Lower leg skin (tissue), 4 donors: ENCODE data around the gene BANP. TPM values are rescaled to one million over a fixed set of nuclear protein-coding genes. Genes with fewer than 3 reads are reported as not detected.
"Not testable (repeated sequence)": the region's sequence is repeated elsewhere in the genome, so short reads cannot be mapped to it uniquely, and the experiment has no call there.

Experiments
- DNase-seq, 2 donors: peaks; one replicate each; pipeline ENCODE4 v3.0.0-alpha.2; 2019; ENCODE audit warnings: low spot score in 2 of 2
- H3K4me3 ChIP-seq: fragments of 200-600 bp; sonication (generic); 2 replicates; pipeline ENCODE4 v1.5.1; 2017; ENCODE audit warnings: mild to moderate bottlenecking, low read depth; ENCODE audit not compliant: poor library complexity, severe bottlenecking
- CTCF ChIP-seq, 3 donors: fragments of 450-650 bp; IDR thresholded peaks; one replicate each; pipeline ENCODE4 v1.5.1; 2016; ENCODE audit warnings: antibody characterized with exemption in 3 of 3, mild to moderate bottlenecking in 3 of 3, moderate library complexity in 2 of 3
- POLR2A ChIP-seq, 2 donors: fragments of 450-650 bp; IDR thresholded peaks; one replicate each; pipeline ENCODE4 v1.6.1; 2016 to 2017; ENCODE audit warnings: antibody characterized with exemption in 2 of 2, mild to moderate bottlenecking in 1 of 2, moderate library complexity in 1 of 2
- WGBS, 2 donors: methylation state at CpG; one replicate each; pipeline ENCODE4 v1.1.5; 2018; 5-methylcytosine and 5-hydroxymethylcytosine counted together
- intact Hi-C: fragments of 100-400 bp; cut with DNase I; formaldehyde crosslinking; loops from one replicate; pipeline ENCODE4 v1.15.0; 2023; ENCODE audit warnings: low total_unique reads
- total RNA-seq, 4 donors: library from RNA; depleted of rRNA; stranded (reverse); fragments of >200 nt; gene quantifications; one replicate each; pipeline ENCODE4 v1.1.0, GENCODE V29; 2016

BANP gene
- total RNA-seq, 4 donors from 2014 or later, result 21.6 to 28.7 (median 24.5) TPM

DNA sequence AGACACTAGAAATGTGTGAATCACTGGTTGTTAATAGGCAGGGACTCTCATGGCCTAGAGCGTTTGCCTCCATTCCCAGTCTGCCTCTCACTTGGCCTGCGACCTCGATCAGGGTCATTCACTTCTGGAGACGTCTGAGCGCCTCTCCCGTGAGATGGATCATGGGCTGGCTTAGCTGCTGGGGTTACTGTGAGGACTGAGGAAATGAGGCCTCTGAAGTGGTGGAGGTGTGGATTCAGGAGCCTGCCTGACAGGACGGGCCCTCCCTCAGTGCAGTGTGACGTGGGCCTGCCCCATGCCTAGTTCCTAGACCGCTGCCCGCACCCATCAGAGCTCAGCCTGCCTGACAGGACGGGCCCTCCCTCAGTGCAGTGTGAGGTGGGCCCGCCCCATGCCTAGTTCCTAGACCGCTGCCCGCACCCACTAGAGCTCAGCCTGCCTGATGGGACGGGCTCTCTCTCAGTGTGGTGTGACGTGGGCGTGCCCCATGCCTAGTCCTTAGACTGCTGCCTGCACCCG, 61.9 kb downstream of the BANP start:
- TF ChIP-seq CTCF (IDR thresholded peaks at IDR 0.05), result no peak
- TF ChIP-seq POLR2A (IDR thresholded peaks at IDR 0.05), result no peak
- H3K4me3 ChIP-seq, result no peak overlapping the region
- peak in 1 of 2 donors; percentile 82 for DNase-seq
- 45 to 85% methylated on average over 13 to 18 of the region's 18 CpGs for WGBS, 2 donors
- intact Hi-C loops, result no loop called here

DNA sequence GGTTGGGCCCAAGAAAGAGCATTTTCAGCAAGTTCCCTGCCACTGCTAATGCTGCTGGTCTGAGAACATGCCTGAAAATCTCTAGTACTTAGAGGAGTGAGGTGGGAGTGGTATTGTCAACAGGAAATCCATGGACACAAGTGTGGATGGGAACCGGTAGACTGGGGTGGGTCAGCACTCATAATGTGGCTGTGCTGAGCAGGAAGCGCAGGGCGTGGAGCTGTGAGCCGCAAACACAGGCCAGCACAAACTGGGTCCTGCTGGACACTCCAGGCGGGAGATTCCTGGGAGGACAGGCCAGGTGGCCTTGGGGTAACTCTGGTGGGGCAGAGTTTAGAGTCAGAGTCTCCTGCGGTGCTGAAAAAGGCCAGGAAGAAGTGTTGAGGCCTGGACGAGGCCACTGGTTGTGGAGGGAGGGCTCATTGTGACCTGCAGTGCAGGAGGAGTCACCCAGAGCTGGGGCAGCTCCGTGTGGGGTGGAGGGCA, 62.6 kb downstream of the BANP start:
- no peak for DNase-seq
- intact Hi-C loops, result loop anchor here (1.0 kb wide), 1 partner anchor 57 kb away; no protein-coding TSS in a partner anchor
- no peak overlapping the region for H3K4me3 ChIP-seq
- TF ChIP-seq POLR2A (IDR thresholded peaks at IDR 0.05) (no peak), CTCF (IDR thresholded peaks at IDR 0.05) (no peak)
- 81 to 87% methylated on average over 8 of the region's 8 CpGs for WGBS, 2 donors

DNA sequence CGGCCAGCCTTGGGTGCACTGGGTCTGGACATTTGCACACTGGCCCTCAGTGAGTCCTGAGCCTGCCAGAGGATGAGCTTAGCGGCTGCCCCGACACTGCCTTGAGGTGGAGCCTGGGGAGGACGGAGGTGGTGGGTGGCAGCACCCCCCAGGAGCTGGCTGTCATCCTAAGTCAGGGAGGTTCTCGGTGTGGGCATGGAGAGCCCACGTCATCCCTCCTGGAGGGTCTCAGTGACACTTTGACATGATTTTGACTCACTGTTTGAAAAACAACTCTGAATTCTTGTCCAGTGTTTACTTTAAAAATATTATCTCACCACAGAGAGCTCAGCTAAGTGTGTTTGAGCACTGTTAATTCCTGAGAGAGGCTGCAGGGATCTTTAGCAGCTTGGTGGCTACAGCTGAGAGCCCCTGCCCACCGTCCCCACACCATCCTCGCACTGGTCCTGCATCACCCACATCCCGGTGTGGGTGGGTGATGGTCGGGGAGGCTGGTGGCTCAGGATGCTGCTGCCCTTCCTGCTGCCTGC, 63.1 kb downstream of the BANP start:
- 78 to 86% methylated on average over 8 to 10 of the region's 10 CpGs for WGBS, 2 donors
- no peak overlapping the region for H3K4me3 ChIP-seq
- TF ChIP-seq POLR2A (IDR thresholded peaks at IDR 0.05) (no peak), CTCF (IDR thresholded peaks at IDR 0.05) (no peak)
- DNase-seq, result peak in 1 of 2 donors; percentile 78
- intact Hi-C loops, result loop anchor here (1.0 kb wide), 1 partner anchor 57 kb away; no protein-coding TSS in a partner anchor

DNA sequence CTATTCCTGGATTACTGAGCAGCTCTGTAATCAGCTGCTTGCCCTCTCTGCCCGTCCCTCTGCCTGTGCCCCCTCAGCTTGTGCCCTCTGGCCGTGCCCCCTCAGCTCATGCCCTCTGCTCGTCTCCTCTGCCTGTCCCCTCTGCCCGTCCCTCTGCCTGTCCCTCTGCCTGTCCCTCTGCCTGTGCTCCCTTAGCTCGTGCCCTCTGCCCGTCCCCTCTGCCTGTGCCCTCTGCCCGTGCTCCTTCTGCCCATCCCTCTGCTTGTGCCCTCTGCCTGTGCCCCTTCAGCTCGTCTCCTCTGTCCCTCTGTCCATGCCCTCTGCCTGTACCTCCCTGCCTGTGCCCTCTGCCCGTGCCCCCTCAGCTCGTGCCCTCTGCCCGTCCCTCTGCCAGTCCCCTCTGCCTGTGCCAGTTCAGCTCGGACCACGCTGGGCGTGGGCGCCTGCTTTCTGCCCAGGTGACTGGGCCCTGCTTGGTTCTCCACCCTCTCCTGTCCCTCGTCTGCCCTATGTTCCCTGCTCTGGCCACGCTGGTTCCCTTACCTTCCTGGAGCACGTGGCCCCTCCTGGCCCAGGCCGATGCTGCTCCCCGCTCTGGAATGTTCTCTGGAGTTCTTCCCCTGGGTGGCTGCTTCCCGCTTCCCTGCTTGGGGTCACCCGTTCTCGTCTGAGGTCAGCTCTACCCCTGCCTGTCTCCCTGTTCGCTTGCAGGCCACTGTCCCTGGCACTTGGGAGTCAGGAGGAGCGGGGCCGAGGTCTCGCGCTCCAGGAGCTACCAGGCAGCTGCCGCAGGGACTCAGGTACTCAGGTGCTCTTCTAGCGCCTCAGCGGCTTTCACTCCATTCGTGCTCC, 63.9 kb downstream of the BANP start:
- 91 to 93% methylated on average over 28 to 32 of the region's 32 CpGs for WGBS, 2 donors
- DNase-seq, result peak in 1 of 2 donors; percentile 76
- no peak overlapping the region for H3K4me3 ChIP-seq
- no peak for TF ChIP-seq POLR2A (IDR thresholded peaks at IDR 0.05)
- no peak for TF ChIP-seq CTCF (IDR thresholded peaks at IDR 0.05)
- intact Hi-C loops, result loop anchor here (1.0 kb wide), 1 partner anchor 58 kb away; no protein-coding TSS in a partner anchor

DNA sequence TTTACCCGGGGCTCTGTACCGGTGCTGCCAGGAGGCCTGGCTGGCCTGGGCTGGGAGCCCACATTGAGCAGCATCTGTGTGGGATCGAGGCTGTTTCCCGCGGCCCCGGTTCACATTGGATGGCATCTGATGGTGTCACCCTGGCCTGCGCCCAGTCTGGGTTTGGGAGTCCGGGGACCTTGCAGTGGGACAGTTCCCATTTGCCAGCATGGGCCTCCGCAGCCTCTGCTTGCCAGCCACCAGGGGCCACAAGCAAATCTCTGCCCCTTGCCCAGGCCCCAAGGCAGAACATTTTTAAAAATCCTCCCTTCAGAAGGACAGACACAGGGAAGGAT, 64.5 kb downstream of the BANP start:
- TF ChIP-seq POLR2A (IDR thresholded peaks at IDR 0.05) (no peak), CTCF (IDR thresholded peaks at IDR 0.05) (no peak)
- WGBS, 2 donors, result 89 to 91% methylated on average over 8 to 9 of the region's 9 CpGs
- intact Hi-C loops, result no loop called here
- H3K4me3 ChIP-seq, result no peak overlapping the region
- no peak for DNase-seq

- intact Hi-C loops, result not testable (repeated sequence)
- DNase-seq, result peak in 1 of 2 donors; percentile 85
- WGBS, 2 donors, result 91 to 92% methylated on average over 18 of the region's 18 CpGs
Measured at GRCh38 chr16:88016386-88016785, 65.2 kb downstream of the BANP start.

More at GRCh38 chr16:88016386-88016785, 65.2 kb downstream of the BANP start:
- H3K4me3 ChIP-seq, result not testable (repeated sequence)
